Measurements from ENCODE around the gene FUZ.

GRCh38 chr19:49790866-49791265, 22.2 kb downstream of the FUZ start:
- TF ChIP-seq CTCF (IDR thresholded peaks at IDR 0.05) (no peak), EZH2 (IDR thresholded peaks at IDR 0.05; ENCODE audit: borderline replicate concordance, insufficient read depth, low read depth, low read length, poor library complexity, severe bottlenecking) (no peak)
